NCI-H2081 treated with DMSO at 0.1 percent for 48 hours (cell line): Measurements from ENCODE around the gene HMG20A.

Experiments used
- DNase-seq: peaks from one replicate; lab custom pipeline; 2025; lab: John Stamatoyannopoulos, UW

HMG20A gene

DNA sequence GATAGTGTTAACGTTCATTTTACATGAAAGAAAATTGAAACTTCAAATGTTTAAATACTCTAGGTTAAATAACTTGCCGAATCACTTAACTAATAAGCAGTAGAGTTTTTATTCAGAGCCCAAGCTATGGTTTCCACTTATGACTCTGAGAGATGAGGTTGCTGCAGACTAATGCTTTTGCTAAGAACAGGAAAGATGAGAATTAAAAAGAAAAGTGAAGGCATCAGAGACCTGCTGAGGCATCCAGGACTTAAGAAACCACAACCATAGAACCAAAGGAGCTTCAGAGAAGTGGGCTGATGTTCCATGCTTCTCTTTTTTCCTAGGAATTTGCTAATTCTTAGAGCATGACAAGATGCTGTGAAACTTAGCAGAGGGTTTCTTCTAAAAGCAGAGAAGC is 9.5 kb downstream of the HMG20A start:
- DNase-seq, result no peak

DNA sequence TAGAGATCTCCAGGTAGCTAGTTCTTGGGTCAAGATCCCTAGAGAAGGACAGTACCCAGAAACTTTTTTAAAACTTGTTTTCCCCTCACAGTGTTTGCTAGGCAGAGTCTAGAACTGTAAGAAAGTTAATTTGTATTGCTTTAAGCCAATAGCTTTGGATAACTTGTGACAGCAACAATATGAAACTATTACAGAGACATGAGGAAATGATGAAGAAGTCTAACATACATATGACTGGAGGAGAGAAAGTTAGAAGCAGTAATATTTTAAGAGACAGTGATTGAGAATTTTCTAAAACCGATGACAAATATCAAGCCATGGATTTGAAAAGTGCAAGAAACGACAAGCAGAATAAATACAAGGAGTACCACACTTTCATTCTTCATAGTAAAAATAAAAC is 10.0 kb downstream of the HMG20A start:
- DNase-seq, result no peak

DNA sequence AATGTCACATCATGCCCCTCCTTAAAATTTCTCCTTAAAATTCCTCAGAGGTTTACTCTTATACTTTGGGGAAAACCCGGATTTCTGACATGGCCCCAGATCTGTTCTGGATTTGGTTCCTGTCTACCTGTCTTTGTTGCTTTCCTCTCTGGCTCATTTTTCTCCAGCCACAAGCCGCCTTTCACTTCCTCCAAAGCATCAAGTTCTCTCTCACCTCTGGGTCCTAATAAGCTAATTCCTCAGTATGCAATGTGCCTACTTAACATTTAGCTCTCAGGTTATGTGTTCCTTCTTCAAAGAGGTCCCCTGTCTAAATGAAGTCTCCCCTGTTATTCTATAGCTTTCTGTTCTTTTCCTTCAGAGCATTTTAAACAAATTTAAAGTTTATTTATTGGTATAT is 16.1 kb downstream of the HMG20A start:
- no peak for DNase-seq

DNA sequence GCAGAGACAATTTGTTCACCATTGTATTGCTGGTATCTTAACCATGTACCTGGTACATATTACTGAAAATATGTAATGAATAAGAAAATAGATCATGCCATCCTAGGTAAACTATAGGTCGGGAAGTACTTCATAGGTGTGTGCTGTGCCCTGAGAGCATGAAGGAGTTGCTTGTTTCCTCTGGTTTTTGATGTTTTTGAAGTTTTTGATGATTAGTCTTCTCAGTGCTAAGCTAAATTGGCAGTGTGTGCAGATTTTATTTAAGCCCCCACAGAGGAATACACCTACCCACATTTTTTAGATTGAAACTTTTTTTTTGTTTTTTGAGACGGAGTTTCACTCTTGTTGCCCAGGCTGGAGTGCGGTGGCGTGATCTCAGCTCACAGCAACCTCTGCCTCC is 16.6 kb downstream of the HMG20A start:
- DNase-seq, result no peak

DNA sequence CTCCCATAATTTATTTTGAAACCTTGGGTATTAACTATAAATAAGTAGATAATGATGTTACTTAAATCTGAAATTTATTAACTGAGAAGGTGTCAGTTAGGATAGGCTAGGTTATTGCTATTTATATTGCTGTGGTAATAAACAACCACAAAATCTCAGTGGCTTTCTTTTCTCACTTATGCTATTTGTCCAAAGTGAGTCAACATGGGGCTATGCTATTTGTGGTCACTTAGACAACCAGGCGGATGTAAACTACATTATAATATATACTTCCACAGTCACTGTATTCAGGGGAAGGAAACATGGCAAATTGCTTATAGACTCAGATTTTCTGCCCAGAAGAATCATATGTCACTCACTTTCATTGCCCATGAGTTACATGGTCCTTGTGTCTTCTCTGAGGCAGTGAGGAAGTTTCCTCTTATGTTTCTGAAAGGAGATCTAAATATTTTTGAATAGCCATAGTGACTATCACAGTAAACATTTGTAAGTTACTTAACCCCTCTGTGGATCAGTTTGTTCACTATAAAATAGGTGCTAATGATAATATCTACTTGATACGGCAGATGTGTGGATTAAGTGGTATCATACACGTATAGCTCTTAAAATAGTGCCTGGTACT is 19.8 kb downstream of the HMG20A start:
- no peak for DNase-seq

DNA sequence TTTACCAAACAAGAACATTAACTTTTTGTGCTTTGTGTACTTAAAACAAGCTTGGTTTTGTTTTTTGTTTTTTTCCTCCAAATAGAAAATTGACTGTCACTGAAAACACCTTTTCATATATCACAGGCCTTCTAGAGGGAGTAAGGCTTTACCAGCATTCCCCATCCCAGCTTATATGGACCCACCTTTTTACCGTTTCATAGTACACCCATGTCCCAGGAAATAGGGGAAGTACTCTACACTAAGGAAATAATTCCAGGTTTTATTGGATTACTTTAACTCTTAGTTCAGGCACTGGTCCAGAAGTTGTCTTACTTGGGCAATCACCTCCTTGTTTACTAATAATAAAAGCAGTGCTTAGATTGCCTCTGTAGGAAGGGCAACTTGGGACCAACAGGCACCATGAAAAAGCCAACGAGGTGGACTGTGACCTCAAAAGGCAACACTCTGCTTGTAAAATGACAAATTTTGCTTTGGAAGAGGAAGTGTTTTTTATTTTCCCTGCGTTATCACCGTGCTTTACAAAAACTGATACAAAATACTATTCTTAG is 26.2 kb downstream of the HMG20A start:
- no peak for DNase-seq

DNA sequence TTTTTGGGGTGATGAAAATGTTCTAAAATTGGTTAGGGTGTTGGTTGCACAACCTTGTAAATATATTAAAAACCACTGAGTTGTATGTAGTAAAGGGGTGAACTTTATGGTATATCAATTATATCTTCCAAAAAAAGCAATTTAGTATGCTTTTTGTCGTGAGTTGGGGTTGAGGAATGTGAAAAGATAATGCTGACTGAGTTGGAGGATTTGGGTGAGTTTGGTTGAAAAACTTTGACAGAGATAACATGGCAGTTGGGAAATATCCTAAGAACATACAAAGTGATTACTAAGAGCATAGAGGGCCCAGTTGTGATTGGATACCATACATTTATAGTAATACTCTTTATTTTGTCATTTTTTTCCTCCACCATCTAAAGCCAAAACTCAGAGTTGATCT is 33.6 kb downstream of the HMG20A start:
- DNase-seq, result no peak

DNA sequence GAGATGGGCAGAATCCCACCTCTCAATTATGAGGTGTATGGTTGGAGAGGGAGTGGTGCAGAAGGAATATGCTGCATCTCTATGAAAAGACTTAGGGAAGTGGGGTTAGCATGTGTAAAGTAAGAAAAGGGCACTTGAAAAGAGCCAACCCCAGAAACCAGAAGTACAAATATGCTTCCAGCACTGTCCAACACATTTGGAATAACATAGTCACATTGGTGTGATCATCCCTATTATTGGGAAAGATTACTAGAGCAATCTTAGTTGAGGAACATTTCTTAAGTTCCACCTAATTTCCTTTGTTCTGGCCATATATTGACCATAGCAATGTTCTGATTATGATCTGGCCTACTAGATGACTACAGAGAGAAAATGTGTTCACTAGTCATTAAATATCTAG is 34.3 kb downstream of the HMG20A start:
- no peak for DNase-seq

DNA sequence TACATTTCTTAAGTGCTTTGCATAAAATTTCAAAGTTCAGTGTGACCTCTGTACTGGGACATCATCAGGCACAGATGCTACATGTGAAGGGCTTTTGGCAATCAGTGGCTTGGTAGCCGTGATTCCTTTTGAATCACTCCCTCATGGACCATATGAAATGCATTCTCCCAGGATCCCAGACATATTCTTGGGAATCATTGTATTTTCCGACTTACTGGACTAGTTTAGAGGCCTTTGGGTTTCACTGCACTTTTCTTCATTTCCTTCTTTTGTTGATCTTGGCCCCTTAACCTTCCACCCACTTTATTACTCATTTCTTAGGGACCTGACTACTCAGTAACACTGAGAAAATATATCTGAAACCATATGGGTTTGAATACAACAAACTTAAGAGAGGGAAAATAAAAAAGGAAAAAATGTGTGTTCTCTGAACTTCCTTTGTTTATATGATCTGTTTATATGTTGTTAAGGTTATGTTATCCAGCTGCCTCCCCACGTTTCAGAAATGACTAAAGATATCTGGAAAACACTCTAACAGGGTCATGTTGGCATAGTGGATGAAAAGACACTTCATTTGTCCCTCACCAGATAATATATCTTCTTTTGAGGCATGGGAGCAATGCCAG is 35.1 kb downstream of the HMG20A start:
- DNase-seq, result no peak

DNA sequence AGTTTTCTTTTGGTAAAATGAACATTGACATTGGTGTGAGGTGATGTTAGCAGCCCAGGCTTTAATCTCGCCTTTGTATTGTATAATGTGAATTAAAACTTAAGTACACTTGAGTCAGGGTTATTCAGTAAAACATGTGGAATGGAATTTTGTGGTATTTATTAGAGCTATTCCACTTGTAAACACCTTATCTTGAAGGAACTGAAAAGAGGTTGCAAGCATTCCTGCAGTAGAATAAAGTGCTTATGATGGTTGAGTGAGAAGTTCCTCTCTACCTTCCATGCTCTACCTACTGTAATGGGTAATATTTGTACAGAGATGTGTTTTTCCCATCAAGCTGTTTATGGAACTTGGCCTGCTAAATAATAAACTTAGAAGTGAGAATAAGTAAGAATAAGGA is 36.1 kb downstream of the HMG20A start:
- no peak for DNase-seq

DNA sequence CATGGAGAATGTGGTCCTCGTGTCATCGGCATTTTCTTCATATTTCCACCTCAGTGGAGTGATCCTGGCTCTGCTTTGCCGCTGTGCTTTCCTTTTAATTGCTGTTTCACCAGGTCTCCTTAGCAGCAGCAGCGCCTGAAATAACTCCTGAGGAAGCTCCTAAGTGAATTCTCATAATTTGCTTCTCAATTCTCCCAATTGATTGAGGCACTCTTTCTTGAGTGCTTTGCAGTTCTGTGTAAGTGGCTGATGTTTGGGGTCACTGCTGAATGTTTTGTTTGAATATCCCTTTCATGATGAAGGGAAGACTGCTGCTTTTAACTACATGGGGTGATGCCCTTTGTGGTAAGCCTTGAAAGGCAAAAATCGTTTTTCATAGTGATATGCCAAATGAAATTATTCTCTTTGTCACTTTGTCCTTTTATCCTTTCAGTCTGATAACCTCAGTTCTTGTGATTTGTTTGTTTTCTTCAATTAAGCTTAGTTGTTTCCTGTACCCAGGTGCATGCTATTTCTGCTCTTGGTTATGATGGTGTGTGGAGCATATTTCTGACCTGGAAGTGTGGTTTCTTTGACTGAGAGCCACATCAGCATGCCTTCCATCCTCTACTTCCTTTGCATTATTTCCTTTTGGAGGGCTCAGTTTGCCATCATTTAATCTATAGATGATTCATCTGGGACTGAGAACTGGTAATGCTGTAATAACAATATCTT is 36.7 kb downstream of the HMG20A start:
- DNase-seq, result no peak

DNA sequence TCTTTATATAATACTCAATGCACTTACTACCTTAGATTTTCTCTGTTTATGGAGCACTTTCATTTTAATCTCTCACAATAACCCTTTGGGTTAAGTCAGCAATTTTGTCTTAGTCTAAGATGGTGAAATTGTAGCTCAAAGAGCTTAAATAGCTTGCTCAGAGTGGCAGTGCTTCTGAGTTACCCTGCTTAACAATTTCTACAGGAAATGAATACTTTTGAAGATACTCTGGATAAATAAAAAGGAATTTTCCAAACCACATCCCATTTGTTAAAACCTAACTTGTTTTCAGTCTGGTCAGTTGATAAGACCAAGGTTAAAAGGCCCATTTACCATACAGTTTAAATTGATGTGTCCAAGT is 37.2 kb downstream of the HMG20A start:
- no peak for DNase-seq

DNA sequence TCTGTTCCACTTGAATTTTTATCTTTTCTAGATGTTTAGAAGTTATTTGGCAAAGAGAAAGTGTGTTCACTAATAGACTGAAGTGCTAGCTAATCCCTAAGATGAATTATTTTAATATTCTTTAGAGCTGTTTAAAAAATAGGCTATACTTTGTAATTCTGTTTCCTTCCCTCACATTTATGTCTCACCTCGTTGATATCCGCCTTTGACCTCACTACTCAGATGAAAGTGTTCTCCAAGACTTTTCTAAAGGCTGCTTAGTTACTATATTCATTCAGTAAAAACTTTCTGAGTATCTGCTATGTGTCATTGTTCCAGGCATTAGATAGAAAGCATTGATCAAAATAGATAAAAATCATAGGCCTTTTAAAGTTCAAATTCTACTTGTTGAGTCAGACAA is 38.3 kb downstream of the HMG20A start:
- no peak for DNase-seq

DNA sequence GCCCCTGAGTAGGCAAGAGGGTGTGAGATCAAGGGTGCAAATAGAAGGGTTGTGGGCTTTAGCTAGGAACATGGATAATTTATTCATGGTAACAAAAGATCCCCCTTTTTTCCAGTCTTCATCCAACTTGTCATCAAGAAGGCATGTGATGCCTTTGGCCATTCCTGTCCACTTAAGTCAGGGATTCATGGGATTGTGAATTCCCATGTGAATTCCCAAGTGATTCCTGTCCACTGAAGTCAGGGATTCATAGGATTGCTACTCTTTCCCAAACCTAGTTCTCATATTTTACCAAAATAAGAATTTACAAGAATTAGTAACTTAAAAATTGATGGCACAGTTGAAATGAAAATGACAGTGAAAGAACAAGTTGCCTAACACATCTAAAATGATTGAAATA is 40.8 kb downstream of the HMG20A start:
- DNase-seq, result no peak

DNA sequence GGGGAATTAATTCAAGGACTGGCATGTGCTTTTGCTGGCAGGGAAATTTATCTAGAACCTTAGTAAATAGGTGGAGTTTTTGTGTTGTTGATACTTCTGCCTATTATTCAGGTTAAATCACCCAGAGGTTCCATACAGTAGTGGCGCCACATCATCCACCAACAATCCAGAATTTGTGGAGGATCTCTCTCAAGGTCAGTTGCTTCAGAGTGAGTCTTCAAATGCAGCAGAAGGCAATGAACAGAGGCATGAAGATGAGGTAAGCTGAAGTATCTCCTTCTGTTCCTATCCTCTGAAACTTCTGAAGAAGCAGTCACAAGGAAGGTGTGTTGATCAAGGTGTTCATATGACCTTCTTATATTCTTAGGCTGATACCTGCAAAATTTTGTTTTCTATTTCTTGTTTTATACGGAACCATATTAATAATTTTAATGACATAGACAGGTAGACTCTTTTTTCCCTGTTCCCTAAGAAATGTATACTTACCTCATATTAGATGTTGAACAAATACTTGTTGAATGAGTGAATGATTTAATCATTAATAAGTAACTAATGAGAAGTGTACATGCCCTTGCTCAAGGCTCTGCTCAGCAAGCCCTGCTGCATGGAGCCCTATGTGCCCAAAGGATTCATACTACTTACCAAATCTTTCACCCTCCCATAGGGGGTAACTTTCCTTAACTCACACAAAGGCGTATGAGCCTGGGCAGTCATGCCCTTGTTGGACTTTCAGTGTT is 43.6 kb downstream of the HMG20A start:
- DNase-seq, result no peak

DNA sequence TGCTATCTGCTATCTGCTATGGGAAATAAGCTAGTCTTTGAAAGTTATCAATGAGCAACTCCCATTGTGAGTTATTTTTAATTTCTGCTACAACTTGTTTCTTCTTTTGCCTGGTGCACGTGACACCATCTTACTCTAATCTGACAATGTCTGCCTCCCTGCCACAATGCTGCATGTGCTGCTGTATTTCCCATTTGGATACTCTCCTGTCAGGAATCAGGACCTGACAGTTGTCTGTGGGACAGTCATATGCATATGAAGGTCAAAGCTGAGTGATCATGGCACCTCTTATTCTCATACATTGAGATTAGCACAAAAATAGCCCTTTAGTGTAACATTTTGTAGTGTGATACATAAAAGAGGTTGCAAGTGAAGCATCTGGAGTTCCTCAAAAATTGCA is 45.8 kb downstream of the HMG20A start:
- no peak for DNase-seq

DNA sequence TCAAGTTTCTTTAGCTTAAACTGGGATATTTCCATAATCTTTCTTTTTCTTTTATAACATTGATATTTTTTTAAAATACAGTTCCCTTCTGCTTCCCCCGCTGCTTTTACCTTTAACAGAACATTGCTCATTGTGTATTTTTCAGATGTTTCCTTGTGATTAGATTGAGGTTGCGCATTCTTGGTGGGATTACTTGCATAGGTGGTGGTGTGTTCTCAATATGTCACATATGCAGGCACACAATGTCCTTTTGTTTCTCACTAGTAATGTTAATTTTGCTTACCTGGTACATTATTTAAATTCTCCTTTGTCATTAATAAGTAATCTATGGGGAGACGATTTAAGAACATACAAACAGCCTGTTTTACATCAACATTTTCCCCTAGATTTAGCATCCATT is 48.2 kb downstream of the HMG20A start:
- no peak for DNase-seq

DNA sequence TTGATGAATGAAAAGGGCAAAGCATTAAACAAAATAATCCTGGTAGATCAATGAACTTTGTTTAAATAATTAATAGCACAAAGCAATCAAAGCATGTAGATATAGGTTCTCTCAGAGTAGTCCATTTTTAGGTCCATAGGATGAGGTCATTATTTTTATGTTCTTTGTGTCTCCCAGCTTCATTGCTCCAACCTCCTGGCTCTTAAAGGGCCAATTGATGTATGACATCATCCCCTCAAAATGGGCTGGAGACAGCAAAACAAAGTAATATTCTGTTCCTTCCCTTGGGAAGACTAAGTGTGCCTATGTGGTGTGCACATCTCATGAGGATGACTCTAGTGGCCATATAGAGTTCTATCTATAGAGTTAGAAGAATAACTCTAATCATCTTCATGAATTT is 49.5 kb downstream of the HMG20A start:
- no peak for DNase-seq

DNA sequence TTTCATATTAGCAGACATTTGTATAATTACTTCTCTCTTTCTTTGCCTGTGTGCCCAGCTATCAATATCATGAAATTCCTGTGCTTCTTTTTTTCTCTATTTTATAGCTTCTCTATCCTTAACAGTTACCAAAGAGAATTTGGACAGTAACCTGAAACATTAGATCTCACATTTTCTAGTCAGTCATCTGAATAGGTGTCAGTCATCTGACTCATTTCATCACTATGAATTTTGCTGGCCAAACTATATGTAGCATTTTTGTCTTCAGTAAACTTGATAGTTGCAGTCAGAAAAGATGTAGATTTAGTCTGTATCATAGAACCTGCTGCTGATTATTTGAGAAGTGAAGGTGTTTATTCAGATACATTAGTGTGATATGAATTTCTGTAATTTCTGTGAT is 52.6 kb downstream of the HMG20A start:
- DNase-seq, result no peak

DNA sequence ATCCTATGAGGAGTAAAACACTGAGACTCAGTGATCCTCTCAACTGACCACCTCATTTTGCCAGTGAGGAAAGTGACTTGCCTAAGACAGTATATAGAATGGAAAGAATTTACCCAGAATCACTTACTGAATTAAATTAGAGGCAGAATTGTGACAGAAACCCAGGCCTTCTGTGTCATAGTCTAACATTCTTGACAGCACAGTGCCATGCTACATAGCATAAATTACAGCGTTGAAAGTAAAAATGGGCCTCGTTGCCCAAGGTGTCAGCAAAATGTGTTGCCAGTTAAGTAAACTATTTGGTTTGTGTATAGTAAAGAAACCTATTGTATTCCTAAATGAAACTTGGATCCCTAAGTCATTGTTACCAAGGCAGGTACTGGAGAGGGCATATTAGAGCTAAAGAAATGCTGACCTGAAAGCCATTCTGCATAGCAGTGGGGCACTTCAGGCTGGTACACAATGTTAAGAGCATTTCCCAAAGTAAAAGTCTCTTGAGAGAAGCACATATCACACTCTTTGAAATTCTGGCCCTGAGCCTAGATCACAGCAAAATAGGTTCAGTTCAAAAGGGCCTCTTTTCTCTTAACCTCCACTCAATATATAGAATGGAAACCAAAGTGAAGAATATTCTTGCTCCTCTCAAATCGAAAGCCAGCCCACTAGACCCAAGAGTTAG is 53.8 kb downstream of the HMG20A start:
- no peak for DNase-seq

DNA sequence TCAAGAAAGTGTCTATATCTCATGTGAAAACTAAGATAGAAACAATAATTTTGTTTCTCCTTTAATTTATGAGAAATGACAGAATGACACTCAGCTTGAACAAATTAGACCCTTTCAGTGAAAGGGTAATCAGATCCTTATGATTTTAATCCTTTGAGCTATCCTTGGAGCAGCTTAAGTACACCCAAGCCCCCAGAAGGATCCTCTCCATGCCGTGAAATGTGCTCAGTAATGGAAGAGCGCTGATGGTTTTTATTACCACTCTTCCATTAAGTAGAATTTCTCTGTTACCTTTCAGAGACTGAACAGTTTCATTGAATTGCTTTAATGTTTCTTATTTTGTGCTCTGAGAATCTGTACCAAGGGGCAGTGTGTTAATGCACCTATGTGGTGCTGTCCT is 54.3 kb downstream of the HMG20A start:
- DNase-seq, result no peak

DNA sequence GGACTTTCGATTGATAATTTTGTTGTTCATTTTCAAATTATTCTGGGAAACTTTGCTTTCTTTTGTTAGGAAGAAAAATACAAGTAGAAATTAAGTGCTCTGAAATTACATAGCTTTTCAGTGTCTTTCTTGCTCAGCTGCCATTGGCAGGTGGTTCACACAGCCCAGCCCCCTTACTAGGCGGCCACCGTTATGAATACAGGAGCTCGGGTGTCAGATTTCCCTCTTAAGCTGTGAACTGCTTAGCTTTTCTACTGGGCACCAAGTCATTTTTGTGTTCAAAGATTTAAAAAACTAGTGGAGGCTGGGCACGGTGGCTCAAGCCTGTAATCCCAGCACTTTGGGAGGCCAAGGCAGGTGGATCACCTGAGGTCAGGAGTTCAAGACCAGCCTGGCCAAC is 55.2 kb downstream of the HMG20A start:
- DNase-seq, result no peak
